ENCODE data around the gene PHLPP1.

The PHLPP1 gene

GRCh38 chr18:62842898-62843297 is 127.6 kb downstream of the PHLPP1 start:
- no peak for TF ChIP-seq CTCF (IDR thresholded peaks at IDR 0.05; ENCODE audit: borderline replicate concordance, control extremely low read depth, extremely low read depth, insufficient read depth, missing control alignments)
- no peak for DNase-seq (ENCODE audit: low spot score)
- in situ Hi-C loops (cut with MboI; ENCODE audit: low sequenced_read_pairs, unreplicated experiment), result no loop called here

GRCh38 chr18:62844850-62845643 is 129.7 kb downstream of the PHLPP1 start:
- no peak for TF ChIP-seq CTCF (IDR thresholded peaks at IDR 0.05; ENCODE audit: borderline replicate concordance, control extremely low read depth, extremely low read depth, insufficient read depth, missing control alignments)
- DNase-seq (ENCODE audit: low spot score), result no peak
- in situ Hi-C loops (cut with MboI; ENCODE audit: low sequenced_read_pairs, unreplicated experiment), result no loop called here

GRCh38 chr18:62846313-62846712 is 131.0 kb downstream of the PHLPP1 start:
- in situ Hi-C loops (cut with MboI; ENCODE audit: low sequenced_read_pairs, unreplicated experiment), result no loop called here
- no peak for DNase-seq (ENCODE audit: low spot score)
- no peak for TF ChIP-seq CTCF (IDR thresholded peaks at IDR 0.05; ENCODE audit: borderline replicate concordance, control extremely low read depth, extremely low read depth, insufficient read depth, missing control alignments)

GRCh38 chr18:62847081-62847480 is 131.7 kb downstream of the PHLPP1 start:
- in situ Hi-C loops (cut with MboI; ENCODE audit: low sequenced_read_pairs, unreplicated experiment), result no loop called here
- no peak for TF ChIP-seq CTCF (IDR thresholded peaks at IDR 0.05; ENCODE audit: borderline replicate concordance, control extremely low read depth, extremely low read depth, insufficient read depth, missing control alignments)
- DNase-seq (ENCODE audit: low spot score), result no peak

- DNase-seq (ENCODE audit: low spot score), result no peak
- in situ Hi-C loops (cut with MboI; ENCODE audit: low sequenced_read_pairs, unreplicated experiment), result no loop called here
- no peak for TF ChIP-seq CTCF (IDR thresholded peaks at IDR 0.05; ENCODE audit: borderline replicate concordance, control extremely low read depth, extremely low read depth, insufficient read depth, missing control alignments)
These were observed 133.6 kb downstream of the PHLPP1 start for GRCh38 chr18:62848946-62849345.

GRCh38 chr18:62850619-62851306 is 135.4 kb downstream of the PHLPP1 start:
- in situ Hi-C loops (cut with MboI; ENCODE audit: low sequenced_read_pairs, unreplicated experiment), result no loop called here
- no peak for TF ChIP-seq CTCF (IDR thresholded peaks at IDR 0.05; ENCODE audit: borderline replicate concordance, control extremely low read depth, extremely low read depth, insufficient read depth, missing control alignments)
- no peak for DNase-seq (ENCODE audit: low spot score)

Data from GM13976 (cell line).